Suprapubic skin (tissue), 3 donors: ENCODE results near the gene TAF1B.

Experiments
- CTCF ChIP-seq, 2 donors: fragments of 200-600 bp in 1 of 2; fragments of 450-650 bp in 1 of 2; sonication (generic) in 1 of 2; IDR thresholded peaks; one replicate each; pipeline ENCODE4 v1.5.1; 2016 to 2019; ENCODE audit warnings: antibody characterized with exemption in 2 of 2, mild to moderate bottlenecking in 1 of 2, moderate library complexity in 1 of 2
- POLR2AphosphoS5 ChIP-seq, 3 donors: sonication (generic); formaldehyde crosslinking; IDR thresholded peaks; one replicate each; pipeline ENCODE4 v1.6.1; 2017; ENCODE audit warnings: antibody characterized with exemption in 3 of 3

GRCh38 chr2:9982248-9982647 is 139.0 kb downstream of the TAF1B start:
- peak in 2 of 3 donors; percentile 19 to 40 for TF ChIP-seq POLR2AphosphoS5 (IDR thresholded peaks at IDR 0.05)
- no peak for TF ChIP-seq CTCF (IDR thresholded peaks at IDR 0.05)
